ENCODE results near the gene LCORL. TPM values are rescaled to one million over a fixed set of nuclear protein-coding genes. Genes with fewer than 3 reads are reported as not detected.
A peak's percentile ranks its signal among the peaks of the same experiment; 100 is the strongest.
"Not testable (repeated sequence)": the region's sequence is repeated elsewhere in the genome, so short reads cannot be mapped to it uniquely, and the experiment has no call there.

LCORL gene
- total RNA-seq, 2 donors from 2014 or later, result 6.4 to 6.6 TPM

DNA sequence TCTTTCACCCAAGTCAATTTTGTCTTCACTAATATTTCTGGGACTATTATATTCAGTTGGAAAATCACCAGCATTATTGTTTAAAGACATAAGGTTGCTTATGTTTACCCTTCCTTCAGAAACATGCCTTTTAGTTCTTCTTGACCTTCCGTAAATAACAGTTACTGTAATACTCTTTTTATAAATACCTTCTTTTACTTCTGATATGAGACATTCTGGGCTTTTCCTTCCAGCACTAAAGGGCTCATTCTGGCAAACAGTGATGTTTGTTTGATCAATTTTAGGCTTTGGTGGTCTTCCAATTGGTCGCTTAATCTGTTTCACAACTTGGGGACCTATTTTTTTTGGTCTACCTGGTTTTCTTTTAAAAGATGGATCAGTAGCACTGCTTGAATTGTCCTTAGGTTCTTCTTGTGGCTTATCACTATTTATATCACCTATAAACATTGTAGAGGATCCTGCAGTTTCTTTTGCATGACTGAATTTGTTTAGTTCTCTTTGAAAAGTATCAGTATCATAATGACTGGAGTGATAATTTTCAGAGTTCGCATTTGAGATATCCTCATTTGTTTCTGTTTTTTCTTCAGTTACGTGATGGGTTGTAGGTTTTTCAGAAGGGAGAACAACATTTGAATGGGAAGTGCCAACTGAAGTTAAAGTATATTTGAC, 146.0 kb downstream of the LCORL start:
- no peak for ATAC-seq (replicated peaks)
- Mint-ChIP-seq H3K4me1 (no peaks in the 10 kb centered on the region), H3K9me3 (no peaks in the 10 kb centered on the region), H3K36me3 (ENCODE audit: low read depth) (no peaks in the 10 kb centered on the region), H3K4me3 (no peak overlapping the region), H3K27ac (no peak overlapping the region), H3K27me3 (no peaks in the 10 kb centered on the region)

- no peak overlapping the region for H3K4me3 Mint-ChIP-seq
- no peaks in the 10 kb centered on the region for H3K27me3 Mint-ChIP-seq
- H3K9me3 Mint-ChIP-seq, result no peaks in the 10 kb centered on the region
- ATAC-seq (replicated peaks), result no peak
- H3K4me1 Mint-ChIP-seq, result no peaks in the 10 kb centered on the region
- no peaks in the 10 kb centered on the region for H3K36me3 Mint-ChIP-seq (ENCODE audit: low read depth)
- no peak overlapping the region for H3K27ac Mint-ChIP-seq
Measured at GRCh38 chr4:17869327-17869726, 152.2 kb downstream of the LCORL start.

DNA sequence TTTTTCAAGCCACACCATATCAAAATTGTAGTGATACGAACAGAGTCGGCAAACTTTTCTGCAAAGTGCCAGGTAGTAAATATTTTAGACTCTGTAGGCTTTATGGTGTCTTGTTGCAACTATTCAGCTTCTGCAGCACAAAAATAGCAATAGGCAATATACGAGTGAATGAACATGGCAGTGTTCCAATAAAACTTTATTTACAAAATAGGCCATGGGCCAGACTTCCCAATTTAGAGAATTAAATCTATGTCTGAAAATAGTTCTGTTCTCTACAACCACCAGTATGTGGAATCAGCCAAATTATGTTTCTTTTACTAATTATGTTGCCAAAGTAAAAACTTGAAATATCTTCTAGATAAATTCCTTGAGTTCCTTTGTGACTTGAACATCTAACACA, 154.3 kb downstream of the LCORL start:
- Mint-ChIP-seq H3K9me3 (peaks cover 5% of the 10 kb centered on the region), H3K4me1 (no peaks in the 10 kb centered on the region), H3K27ac (no peak overlapping the region), H3K27me3 (no peaks in the 10 kb centered on the region), H3K36me3 (ENCODE audit: low read depth) (no peaks in the 10 kb centered on the region), H3K4me3 (no peak overlapping the region)
- ATAC-seq (replicated peaks), result no peak

DNA sequence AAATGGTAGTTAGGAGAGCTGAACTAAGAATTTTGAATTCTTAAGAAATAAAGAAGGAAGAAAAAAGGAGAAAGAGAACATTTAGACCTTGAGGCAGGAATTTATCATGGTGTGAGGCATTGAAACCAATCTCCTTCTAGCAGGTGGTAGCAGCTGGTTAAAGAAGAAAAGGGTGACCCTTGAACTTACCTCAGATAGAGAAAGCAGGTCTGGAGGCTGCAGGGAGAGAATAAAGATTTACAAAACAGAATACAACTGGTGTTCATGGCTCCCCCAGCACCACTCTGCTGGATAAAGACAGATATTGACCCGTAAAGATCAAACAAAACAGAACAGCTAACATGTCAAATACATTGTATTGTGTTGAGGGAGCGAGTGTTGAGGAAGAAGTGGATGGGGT, 154.7 kb downstream of the LCORL start:
- Mint-ChIP-seq H3K36me3 (ENCODE audit: low read depth) (peaks cover 4% of the 10 kb centered on the region), H3K27ac (no peak overlapping the region), H3K9me3 (peaks cover 10% of the 10 kb centered on the region), H3K27me3 (no peaks in the 10 kb centered on the region), H3K4me3 (no peak overlapping the region), H3K4me1 (no peaks in the 10 kb centered on the region)
- ATAC-seq (replicated peaks), result no peak

DNA sequence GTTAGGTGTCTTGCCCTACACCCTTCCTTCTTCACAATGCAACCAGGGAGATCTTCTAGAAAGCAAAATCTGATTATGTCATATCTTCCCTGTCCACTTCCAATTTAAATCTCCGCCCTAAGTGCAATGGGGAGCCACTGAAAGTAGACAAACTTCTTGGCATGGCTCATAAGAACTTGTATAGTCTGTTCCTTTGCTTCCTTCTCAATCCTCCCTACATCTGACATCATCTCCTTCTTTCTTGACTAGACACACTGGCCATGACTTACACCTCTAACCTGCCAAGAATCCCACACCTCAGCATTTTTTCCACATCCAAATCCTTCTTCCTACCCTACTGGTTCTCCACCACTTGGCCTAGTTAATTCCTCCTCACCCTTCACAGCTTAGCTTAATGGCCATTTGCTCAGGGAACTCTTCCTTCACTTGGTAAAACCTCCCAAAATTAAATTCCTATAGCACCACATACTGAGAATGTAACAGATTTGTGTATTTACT, 155.6 kb downstream of the LCORL start:
- Mint-ChIP-seq H3K9me3 (peaks cover 13% of the 10 kb centered on the region), H3K27ac (no peak overlapping the region), H3K27me3 (no peaks in the 10 kb centered on the region), H3K4me1 (no peaks in the 10 kb centered on the region), H3K4me3 (no peak overlapping the region), H3K36me3 (ENCODE audit: low read depth) (peaks cover 7% of the 10 kb centered on the region)
- ATAC-seq (replicated peaks), result no peak

- H3K4me1 Mint-ChIP-seq; H3K4me3 Mint-ChIP-seq; H3K27ac Mint-ChIP-seq; H3K27me3 Mint-ChIP-seq; H3K36me3 Mint-ChIP-seq (ENCODE audit: low read depth); ATAC-seq (replicated peaks): not testable (repeated sequence)
- peaks cover 16% of the 10 kb centered on the region for H3K9me3 Mint-ChIP-seq
Measured at GRCh38 chr4:17861906-17862305, 159.6 kb downstream of the LCORL start.

- Mint-ChIP-seq H3K9me3 (peaks cover 16% of the 10 kb centered on the region), H3K27ac (no peak overlapping the region), H3K4me3 (no peak overlapping the region), H3K36me3 (ENCODE audit: low read depth) (peaks cover 7% of the 10 kb centered on the region), H3K4me1 (no peaks in the 10 kb centered on the region), H3K27me3 (no peaks in the 10 kb centered on the region)
- ATAC-seq (replicated peaks), result no peak
Measured at GRCh38 chr4:17859793-17860406, 161.7 kb downstream of the LCORL start.

- peaks cover 3% of the 10 kb centered on the region for H3K9me3 Mint-ChIP-seq
- no peak overlapping the region for H3K27ac Mint-ChIP-seq
- no peaks in the 10 kb centered on the region for H3K4me1 Mint-ChIP-seq
- ATAC-seq (replicated peaks), result no peak
- H3K27me3 Mint-ChIP-seq, result no peaks in the 10 kb centered on the region
- H3K36me3 Mint-ChIP-seq (ENCODE audit: low read depth), result no peaks in the 10 kb centered on the region
- H3K4me3 Mint-ChIP-seq, result no peak overlapping the region
Measured at GRCh38 chr4:17854036-17854435, 167.5 kb downstream of the LCORL start.

DNA sequence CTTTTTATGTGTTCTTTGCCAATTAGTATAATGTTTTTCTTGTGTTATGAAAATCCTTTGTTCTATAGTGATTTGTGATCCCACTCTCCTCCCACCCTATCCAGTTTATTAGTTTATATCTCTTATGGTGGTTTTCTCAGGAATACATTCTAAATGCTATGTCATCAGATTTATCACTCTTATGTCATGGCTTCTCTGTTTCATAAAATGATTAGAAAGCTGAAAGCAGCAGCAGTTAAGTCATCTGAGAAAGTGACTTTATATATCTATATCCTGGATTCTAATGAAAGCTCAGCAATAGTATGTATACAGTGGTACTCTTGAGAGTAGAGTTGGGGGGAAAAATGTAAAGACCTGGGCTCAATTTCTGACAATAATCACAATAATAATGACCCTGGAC, 169.6 kb downstream of the LCORL start:
- H3K4me1 Mint-ChIP-seq, result no peaks in the 10 kb centered on the region
- ATAC-seq (replicated peaks), result no peak
- H3K27me3 Mint-ChIP-seq, result no peaks in the 10 kb centered on the region
- H3K9me3 Mint-ChIP-seq, result no peaks in the 10 kb centered on the region
- H3K27ac Mint-ChIP-seq, result no peak overlapping the region
- H3K36me3 Mint-ChIP-seq (ENCODE audit: low read depth), result no peaks in the 10 kb centered on the region
- no peak overlapping the region for H3K4me3 Mint-ChIP-seq

DNA sequence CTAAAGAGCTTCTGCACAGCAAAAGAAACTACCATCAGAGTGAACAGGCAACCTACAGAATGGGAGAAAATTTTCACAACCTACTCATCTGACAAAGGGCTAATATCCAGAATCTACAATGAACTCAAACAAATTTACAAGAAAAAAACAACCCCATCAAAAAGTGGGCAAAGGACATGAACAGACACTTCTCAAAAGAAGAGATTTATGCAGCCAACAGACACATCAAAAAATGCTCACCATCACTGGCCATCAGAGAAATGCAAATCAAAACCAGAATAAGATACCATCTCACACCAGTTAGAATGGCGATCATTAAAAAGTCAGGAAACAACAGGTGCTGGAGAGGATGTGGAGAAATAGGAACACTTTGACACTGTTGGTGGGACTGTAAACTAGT, 171.3 kb downstream of the LCORL start:
- not testable (repeated sequence) for H3K36me3 Mint-ChIP-seq (ENCODE audit: low read depth); H3K27me3 Mint-ChIP-seq; H3K4me1 Mint-ChIP-seq; H3K4me3 Mint-ChIP-seq; ATAC-seq (replicated peaks); H3K27ac Mint-ChIP-seq; H3K9me3 Mint-ChIP-seq

GRCh38 chr4:17846266-17846665, 175.3 kb downstream of the LCORL start:
- H3K36me3 Mint-ChIP-seq (ENCODE audit: low read depth), result peaks cover 37% of the 10 kb centered on the region

GRCh38 chr4:17823871-17824669, 197.5 kb downstream of the LCORL start:
- Mint-ChIP-seq H3K9me3 (no peaks in the 10 kb centered on the region), H3K27ac (no peak overlapping the region), H3K36me3 (ENCODE audit: low read depth) (peaks cover 70% of the 10 kb centered on the region), H3K4me3 (no peak overlapping the region), H3K27me3 (no peaks in the 10 kb centered on the region), H3K4me1 (no peaks in the 10 kb centered on the region)
- ATAC-seq (replicated peaks), result no peak

More at GRCh38 chr4:17846266-17846665, 175.3 kb downstream of the LCORL start:
- H3K4me1 Mint-ChIP-seq, result no peaks in the 10 kb centered on the region
- H3K4me3 Mint-ChIP-seq, result no peak overlapping the region
- no peak for ATAC-seq (replicated peaks)
- H3K9me3 Mint-ChIP-seq, result no peaks in the 10 kb centered on the region
- no peaks in the 10 kb centered on the region for H3K27me3 Mint-ChIP-seq
- H3K27ac Mint-ChIP-seq, result no peak overlapping the region

- H3K27me3 Mint-ChIP-seq, result no peaks in the 10 kb centered on the region
- ATAC-seq (replicated peaks), result peak; percentile 68
- no peak overlapping the region for H3K4me3 Mint-ChIP-seq
- no peaks in the 10 kb centered on the region for H3K9me3 Mint-ChIP-seq
- peaks cover 68% of the 10 kb centered on the region for H3K36me3 Mint-ChIP-seq (ENCODE audit: low read depth)
- H3K4me1 Mint-ChIP-seq, result peaks cover 3% of the 10 kb centered on the region
- H3K27ac Mint-ChIP-seq, result no peak overlapping the region
Measured at GRCh38 chr4:17817027-17817426, 204.5 kb downstream of the LCORL start.

DNA sequence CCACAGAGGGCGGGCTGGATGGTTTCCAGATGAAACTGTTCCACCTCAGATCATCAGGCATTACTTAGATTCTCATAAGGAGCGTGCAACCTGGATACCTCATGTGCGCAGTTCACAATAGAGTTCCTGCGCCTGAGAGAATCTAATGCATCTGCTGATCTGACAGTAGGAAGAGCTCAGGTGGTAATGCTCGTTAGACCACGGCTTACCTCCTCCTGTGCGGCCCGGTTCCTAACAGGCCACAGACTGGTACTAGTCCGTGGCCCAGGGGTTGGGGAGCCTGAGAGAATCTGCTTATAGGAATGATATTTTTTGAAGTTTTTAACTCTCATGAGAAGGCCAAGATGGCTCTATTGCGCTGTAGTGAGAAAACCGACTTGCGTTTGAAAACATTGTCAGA, 205.4 kb downstream of the LCORL start:
- no peak for ATAC-seq (replicated peaks)
- Mint-ChIP-seq H3K36me3 (ENCODE audit: low read depth) (peaks cover 68% of the 10 kb centered on the region), H3K4me3 (no peak overlapping the region), H3K27ac (no peak overlapping the region), H3K27me3 (no peaks in the 10 kb centered on the region), H3K4me1 (peaks cover 10% of the 10 kb centered on the region), H3K9me3 (no peaks in the 10 kb centered on the region)

DNA sequence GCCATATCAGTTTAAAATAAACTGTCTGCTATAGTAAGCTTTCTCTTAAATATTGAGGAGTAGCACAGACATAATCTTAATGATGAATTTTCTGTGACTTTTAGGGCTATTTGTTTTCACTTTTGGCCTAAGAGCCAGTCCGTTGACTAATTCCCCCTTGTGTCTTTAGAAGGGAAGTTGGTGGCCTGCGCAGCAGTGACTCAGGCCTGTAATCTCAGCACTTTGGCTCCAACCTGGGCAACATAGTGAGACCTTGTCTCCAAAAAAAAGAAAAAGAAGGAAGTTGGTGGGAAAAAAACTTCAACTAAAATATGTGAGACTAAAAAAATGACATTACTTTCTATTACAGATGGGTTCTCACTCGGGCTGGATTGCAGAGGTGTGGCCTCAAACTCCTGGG, 207.4 kb downstream of the LCORL start:
- Mint-ChIP-seq H3K27me3 (no peaks in the 10 kb centered on the region), H3K4me1 (peaks cover 10% of the 10 kb centered on the region), H3K36me3 (ENCODE audit: low read depth) (peaks cover 86% of the 10 kb centered on the region), H3K9me3 (no peaks in the 10 kb centered on the region), H3K27ac (no peak overlapping the region), H3K4me3 (no peak overlapping the region)
- ATAC-seq (replicated peaks), result no peak
